Measurements from ENCODE around the gene KRTAP12-2.

The KRTAP12-2 gene

GRCh38 chr21:44706026-44706705 lies 39.4 kb upstream of the KRTAP12-2 start:
- Histone ChIP-seq H3K4me1 (ENCODE audit: insufficient read depth, insufficient read length) (peaks cover 65% of the 10 kb centered on the region), H3K9me3 (ENCODE audit: insufficient read depth, low read length) (no peaks in the 10 kb centered on the region), H3K4me3 (ENCODE audit: insufficient read length, low read depth) (peak overlapping the region; percentile 54), H3K9ac (ENCODE audit: insufficient read length, low read depth) (peak overlapping the region; percentile 84), H3K27me3 (ENCODE audit: insufficient read depth, insufficient read length) (peaks cover 61% of the 10 kb centered on the region), H3K36me3 (ENCODE audit: insufficient read depth, insufficient read length, low read length) (no peaks in the 10 kb centered on the region)
- no peak for DNase-seq (ENCODE audit: low read depth, low spot score)
- no peak for TF ChIP-seq YY1 (IDR thresholded peaks at IDR 0.05; ENCODE audit: insufficient read depth, insufficient read length)
- TF ChIP-seq SUZ12 (IDR thresholded peaks at IDR 0.05; ENCODE audit: extremely low read depth, insufficient read depth, insufficient read length) = no peak
- TF ChIP-seq ZNF274 (IDR thresholded peaks at IDR 0.05; ENCODE audit: low read depth, low read length) = no peak

DNA sequence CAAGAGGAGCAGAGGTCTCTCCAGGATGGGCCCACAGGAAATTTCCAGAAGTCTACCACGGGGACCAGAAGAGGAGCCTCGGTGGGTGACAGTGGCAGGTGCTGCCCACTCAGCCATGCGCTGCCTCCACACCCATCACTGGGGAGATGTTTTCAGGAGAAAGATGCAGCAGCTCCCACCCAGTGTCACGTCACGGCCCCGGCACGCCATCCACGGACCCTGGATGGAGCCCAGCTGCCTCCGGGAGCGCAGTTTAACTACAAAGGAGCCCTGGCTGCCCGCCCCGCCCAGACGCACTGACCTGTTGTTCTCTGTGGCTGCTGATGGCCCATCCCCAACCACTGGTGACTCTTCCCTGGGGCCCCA lies 37.9 kb upstream of the KRTAP12-2 start:
- H3K4me3 ChIP-seq (ENCODE audit: insufficient read length, low read depth) = peak overlapping the region; percentile 22
- H3K4me1 ChIP-seq (ENCODE audit: insufficient read depth, insufficient read length) = peaks cover 65% of the 10 kb centered on the region
- H3K9me3 ChIP-seq (ENCODE audit: insufficient read depth, low read length) = no peaks in the 10 kb centered on the region
- H3K9ac ChIP-seq (ENCODE audit: insufficient read length, low read depth) = peak overlapping the region; percentile 51
- H3K27me3 ChIP-seq (ENCODE audit: insufficient read depth, insufficient read length) = peaks cover 46% of the 10 kb centered on the region
- H3K36me3 ChIP-seq (ENCODE audit: insufficient read depth, insufficient read length, low read length) = no peaks in the 10 kb centered on the region
- no peak for DNase-seq (ENCODE audit: low read depth, low spot score)
- TF ChIP-seq YY1 (IDR thresholded peaks at IDR 0.05; ENCODE audit: insufficient read depth, insufficient read length) (no peak), SUZ12 (IDR thresholded peaks at IDR 0.05; ENCODE audit: extremely low read depth, insufficient read depth, insufficient read length) (no peak), ZNF274 (IDR thresholded peaks at IDR 0.05; ENCODE audit: low read depth, low read length) (no peak)

GRCh38 chr21:44703731-44704635 lies 37.3 kb upstream of the KRTAP12-2 start:
- peaks cover 63% of the 10 kb centered on the region for H3K4me1 ChIP-seq (ENCODE audit: insufficient read depth, insufficient read length)
- peak overlapping the region; percentile 51 for H3K9ac ChIP-seq (ENCODE audit: insufficient read length, low read depth)
- no peaks in the 10 kb centered on the region for H3K36me3 ChIP-seq (ENCODE audit: insufficient read depth, insufficient read length, low read length)
- H3K4me3 ChIP-seq (ENCODE audit: insufficient read length, low read depth) = peak overlapping the region; percentile 22
- H3K9me3 ChIP-seq (ENCODE audit: insufficient read depth, low read length) = no peaks in the 10 kb centered on the region
- no peak for TF ChIP-seq ZNF274 (IDR thresholded peaks at IDR 0.05; ENCODE audit: low read depth, low read length)
- H3K27me3 ChIP-seq (ENCODE audit: insufficient read depth, insufficient read length) = peaks cover 39% of the 10 kb centered on the region
- no peak for DNase-seq (ENCODE audit: low read depth, low spot score)

GRCh38 chr21:44702973-44703730 lies 36.4 kb upstream of the KRTAP12-2 start:
- no peak for DNase-seq (ENCODE audit: low read depth, low spot score)
- Histone ChIP-seq H3K9ac (ENCODE audit: insufficient read length, low read depth) (peak overlapping the region; percentile 51), H3K4me1 (ENCODE audit: insufficient read depth, insufficient read length) (peaks cover 61% of the 10 kb centered on the region), H3K27me3 (ENCODE audit: insufficient read depth, insufficient read length) (peaks cover 31% of the 10 kb centered on the region), H3K4me3 (ENCODE audit: insufficient read length, low read depth) (no peak overlapping the region), H3K9me3 (ENCODE audit: insufficient read depth, low read length) (no peaks in the 10 kb centered on the region), H3K36me3 (ENCODE audit: insufficient read depth, insufficient read length, low read length) (no peaks in the 10 kb centered on the region)
- TF ChIP-seq SUZ12 (IDR thresholded peaks at IDR 0.05; ENCODE audit: extremely low read depth, insufficient read depth, insufficient read length) = no peak
- no peak for TF ChIP-seq YY1 (IDR thresholded peaks at IDR 0.05; ENCODE audit: insufficient read depth, insufficient read length)

- Histone ChIP-seq H3K4me1 (ENCODE audit: insufficient read depth, insufficient read length) (peaks cover 62% of the 10 kb centered on the region), H3K4me3 (ENCODE audit: insufficient read length, low read depth) (no peak overlapping the region), H3K36me3 (ENCODE audit: insufficient read depth, insufficient read length, low read length) (no peaks in the 10 kb centered on the region), H3K27me3 (ENCODE audit: insufficient read depth, insufficient read length) (peaks cover 23% of the 10 kb centered on the region), H3K9ac (ENCODE audit: insufficient read length, low read depth) (peak overlapping the region; percentile 14), H3K9me3 (ENCODE audit: insufficient read depth, low read length) (no peaks in the 10 kb centered on the region)
- DNase-seq (ENCODE audit: low read depth, low spot score) = no peak
- no peak for TF ChIP-seq ZNF274 (IDR thresholded peaks at IDR 0.05; ENCODE audit: low read depth, low read length)
- no peak for TF ChIP-seq SUZ12 (IDR thresholded peaks at IDR 0.05; ENCODE audit: extremely low read depth, insufficient read depth, insufficient read length)
Observed at GRCh38 chr21:44702111-44702972, 35.6 kb upstream of the KRTAP12-2 start.

GRCh38 chr21:44701541-44701940 lies 34.8 kb upstream of the KRTAP12-2 start:
- peak overlapping the region; percentile 14 for H3K9ac ChIP-seq (ENCODE audit: insufficient read length, low read depth)
- no peak overlapping the region for H3K4me3 ChIP-seq (ENCODE audit: insufficient read length, low read depth)
- no peaks in the 10 kb centered on the region for H3K9me3 ChIP-seq (ENCODE audit: insufficient read depth, low read length)
- H3K27me3 ChIP-seq (ENCODE audit: insufficient read depth, insufficient read length) = peaks cover 16% of the 10 kb centered on the region
- H3K36me3 ChIP-seq (ENCODE audit: insufficient read depth, insufficient read length, low read length) = no peaks in the 10 kb centered on the region
- H3K4me1 ChIP-seq (ENCODE audit: insufficient read depth, insufficient read length) = peaks cover 60% of the 10 kb centered on the region
- no peak for DNase-seq (ENCODE audit: low read depth, low spot score)
- TF ChIP-seq SUZ12 (IDR thresholded peaks at IDR 0.05; ENCODE audit: extremely low read depth, insufficient read depth, insufficient read length) (no peak), ZNF274 (IDR thresholded peaks at IDR 0.05; ENCODE audit: low read depth, low read length) (no peak), YY1 (IDR thresholded peaks at IDR 0.05; ENCODE audit: insufficient read depth, insufficient read length) (no peak)
